ENCODE data around the gene PTGER4. TPM values are rescaled to one million over a fixed set of nuclear protein-coding genes. Genes with fewer than 3 reads are reported as not detected.
A peak's percentile ranks its signal among the peaks of the same experiment; 100 is the strongest.
"Not testable (repeated sequence)": the region's sequence is repeated elsewhere in the genome, so short reads cannot be mapped to it uniquely, and the experiment has no call there.

Gene PTGER4
- 100 to 1,000 TPM; 144 to 154 TPM for total RNA-seq

DNA sequence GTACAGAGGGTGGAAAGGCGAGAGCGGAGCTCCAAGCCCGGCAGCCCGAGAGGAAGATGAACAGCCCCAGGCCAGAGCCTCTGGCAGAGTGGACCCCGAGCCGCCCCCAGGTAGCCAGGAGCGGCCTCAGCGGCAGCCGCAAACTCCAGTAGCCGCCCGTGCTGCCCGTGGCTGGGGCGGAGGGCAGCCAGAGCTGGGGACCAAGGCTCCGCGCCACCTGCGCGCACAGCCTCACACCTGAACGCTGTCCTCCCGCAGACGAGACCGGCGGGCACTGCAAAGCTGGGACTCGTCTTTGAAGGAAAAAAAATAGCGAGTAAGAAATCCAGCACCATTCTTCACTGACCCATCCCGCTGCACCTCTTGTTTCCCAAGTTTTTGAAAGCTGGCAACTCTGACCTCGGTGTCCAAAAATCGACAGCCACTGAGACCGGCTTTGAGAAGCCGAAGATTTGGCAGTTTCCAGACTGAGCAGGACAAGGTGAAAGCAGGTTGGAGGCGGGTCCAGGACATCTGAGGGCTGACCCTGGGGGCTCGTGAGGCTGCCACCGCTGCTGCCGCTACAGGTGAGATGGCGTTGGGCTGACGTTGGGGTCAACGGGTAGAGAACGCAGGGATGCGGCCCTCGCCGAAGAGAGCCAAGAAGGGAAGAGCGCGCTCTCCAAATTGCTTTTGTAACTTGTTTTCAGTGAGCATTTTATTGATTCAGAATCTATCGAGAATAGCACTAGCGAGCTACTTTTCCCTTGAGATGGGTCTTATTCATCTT, at the start of gene PTGER4:
TSS of gene PTGER4 (plus strand) at position 3 of the 769 bp plus-strand sequence. CDS start 1,079 bp downstream, outside the sequence.
- Mint-ChIP-seq H3K4me1 (ENCODE audit: low read depth in 2 of 2) (peaks cover 47 to 75% of the 10 kb centered on the region in 2 donors), H3K9me3 (no peaks in the 10 kb centered on the region)

DNA sequence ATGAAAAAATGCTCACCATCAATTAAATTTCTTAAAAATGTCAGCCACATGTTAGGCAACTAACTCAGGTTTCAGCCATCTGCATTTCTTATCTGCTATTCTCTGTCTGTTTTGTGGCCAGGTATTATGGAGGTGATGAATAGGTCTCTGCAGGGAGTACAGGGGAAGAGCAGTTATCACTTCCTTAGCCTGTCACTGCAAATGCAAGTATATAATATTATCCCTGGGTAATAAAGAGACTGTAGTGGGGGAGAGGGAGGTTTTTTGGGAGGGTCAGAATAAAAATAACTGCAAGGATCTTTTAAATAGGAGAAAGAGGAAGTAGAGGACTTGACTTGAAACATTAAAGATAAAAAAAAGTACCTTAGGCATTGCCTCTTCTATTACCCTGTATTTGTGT, 49.6 kb upstream of the PTGER4 start:
- Mint-ChIP-seq H3K27ac (peak overlapping the region in 1 of 2 donors; percentile 14), H3K27me3 (peaks cover 0 to 6% of the 10 kb centered on the region in 2 donors), H3K4me1 (ENCODE audit: low read depth in 2 of 2) (peaks cover 3 to 5% of the 10 kb centered on the region in 2 donors), H3K36me3 (no peaks in the 10 kb centered on the region), H3K4me3 (no peak overlapping the region), H3K9me3 (peaks cover 2% of the 10 kb centered on the region)
- ATAC-seq = no peak
- no peak for DNase-seq (ENCODE audit: low spot score)

More for the DNA sequence above, at the start of gene PTGER4:
- Mint-ChIP-seq H3K27ac (peak within 1 kb of the TSS; percentile 94 to 100), H3K36me3 (peaks cover 50% of the 10 kb centered on the region), H3K27me3 (no peaks in the 10 kb centered on the region), H3K4me3 (peak within 1 kb of the TSS; percentile 100)
- DNase-seq (ENCODE audit: low spot score) (no peak), ATAC-seq (no peak)

DNA sequence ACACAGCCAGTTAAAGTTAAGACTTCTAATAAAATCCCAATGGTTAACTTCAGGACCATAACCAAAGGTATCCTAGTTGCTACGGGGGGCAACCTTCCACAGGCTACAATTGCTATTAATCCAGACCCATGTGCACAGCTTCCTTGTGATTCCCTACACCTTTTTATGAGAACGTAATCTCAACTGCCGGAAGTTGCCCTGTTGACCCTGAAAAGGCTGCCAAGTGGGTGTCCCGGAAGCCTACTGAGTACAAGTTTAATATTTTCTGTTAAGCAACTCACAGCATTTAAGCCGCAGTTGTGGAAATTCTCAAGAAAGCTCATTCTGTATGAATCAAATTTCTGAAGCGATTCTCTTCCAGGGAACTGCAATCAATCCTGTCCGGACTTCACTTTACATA, 48.5 kb upstream of the PTGER4 start:
- Mint-ChIP-seq H3K4me1 (ENCODE audit: low read depth in 2 of 2) (peaks cover 3 to 5% of the 10 kb centered on the region in 2 donors), H3K27me3 (peaks cover 0 to 6% of the 10 kb centered on the region in 2 donors), H3K9me3 (peaks cover 4% of the 10 kb centered on the region), H3K36me3 (peaks cover 10% of the 10 kb centered on the region), H3K4me3 (no peak overlapping the region), H3K27ac (no peak overlapping the region)
- ATAC-seq = no peak
- no peak for DNase-seq (ENCODE audit: low spot score)

DNA sequence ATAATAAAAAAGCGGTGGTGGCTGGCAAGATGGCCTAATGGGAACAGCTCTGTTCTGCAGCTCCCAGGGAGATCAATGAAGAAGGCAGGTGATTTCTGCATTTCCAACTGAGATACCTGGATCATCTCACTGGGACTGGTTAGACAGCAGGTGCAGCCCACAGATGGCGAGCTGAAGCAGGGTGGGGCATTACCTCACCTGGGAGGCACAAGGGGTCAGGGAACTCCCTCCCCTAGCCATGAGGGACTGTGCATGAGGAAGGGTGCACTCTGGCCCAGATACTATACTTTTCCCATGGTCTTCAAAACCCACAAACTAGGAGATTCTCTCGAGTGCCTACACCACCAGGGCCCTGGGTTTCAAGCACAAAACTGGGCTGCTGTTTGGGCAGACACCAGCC, 45.6 kb upstream of the PTGER4 start:
- Mint-ChIP-seq H3K9me3 (peaks cover 18% of the 10 kb centered on the region), H3K4me3 (no peak overlapping the region), H3K27me3 (peaks cover 0 to 4% of the 10 kb centered on the region in 2 donors), H3K36me3 (peaks cover 27% of the 10 kb centered on the region), H3K27ac (no peak overlapping the region), H3K4me1 (ENCODE audit: low read depth in 2 of 2) (peaks cover 0 to 5% of the 10 kb centered on the region in 2 donors)
- DNase-seq (ENCODE audit: low spot score) = no peak
- no peak for ATAC-seq

DNA sequence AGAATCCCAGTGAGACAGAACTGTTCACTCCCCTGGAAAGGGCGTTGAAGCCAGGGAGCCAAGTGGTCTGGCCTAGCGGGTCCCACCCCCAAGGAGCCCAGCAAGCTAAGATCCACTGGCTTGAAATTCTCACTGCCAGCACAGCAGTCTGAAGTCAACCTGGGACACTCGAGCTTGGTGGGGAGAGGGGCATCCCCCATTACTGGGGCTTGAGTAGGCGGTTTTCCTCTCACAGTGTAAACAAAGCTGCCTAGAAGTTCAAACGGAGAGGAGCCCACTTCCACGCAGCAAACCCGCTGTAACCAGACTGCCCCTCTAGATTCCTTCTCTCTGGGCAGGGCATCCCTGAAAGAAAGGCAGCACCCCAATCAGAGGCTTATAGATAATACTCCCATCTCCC, 45.1 kb upstream of the PTGER4 start:
- DNase-seq (ENCODE audit: low spot score) = no peak
- Mint-ChIP-seq H3K9me3 (peaks cover 18% of the 10 kb centered on the region), H3K27ac (no peak overlapping the region)

DNA sequence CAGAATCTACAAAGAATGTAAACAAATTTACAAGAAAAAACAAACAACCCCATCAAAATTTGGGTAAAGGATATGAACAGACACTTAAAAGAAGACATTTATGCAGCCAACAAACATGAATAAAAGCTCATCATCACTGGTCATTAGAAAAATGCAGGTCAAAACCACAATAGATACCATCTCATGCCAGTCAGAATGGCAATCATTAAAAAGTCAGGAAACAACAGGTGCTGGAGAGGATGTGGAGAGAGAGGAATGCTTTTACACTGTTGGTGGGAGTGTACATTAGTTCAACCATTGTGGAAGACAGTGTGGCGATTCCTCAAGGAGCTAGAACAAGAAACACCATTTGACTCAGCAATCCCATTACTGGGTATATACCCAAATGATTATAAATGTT, 40.2 kb upstream of the PTGER4 start:
- H3K4me1 Mint-ChIP-seq (ENCODE audit: low read depth in 2 of 2) = peaks cover 5 to 12% of the 10 kb centered on the region in 2 donors
- not testable (repeated sequence) for ATAC-seq; H3K27me3 Mint-ChIP-seq; H3K27ac Mint-ChIP-seq; DNase-seq (ENCODE audit: low spot score); H3K4me3 Mint-ChIP-seq
- H3K9me3 Mint-ChIP-seq = peaks cover 21% of the 10 kb centered on the region
- peaks cover 34% of the 10 kb centered on the region for H3K36me3 Mint-ChIP-seq

More for the DNA sequence above, 45.1 kb upstream of the PTGER4 start:
- H3K4me3 Mint-ChIP-seq = no peak overlapping the region
- peaks cover 27% of the 10 kb centered on the region for H3K36me3 Mint-ChIP-seq
- ATAC-seq = no peak
- peaks cover 0 to 5% of the 10 kb centered on the region in 2 donors for H3K4me1 Mint-ChIP-seq (ENCODE audit: low read depth in 2 of 2)
- H3K27me3 Mint-ChIP-seq = peaks cover 0 to 4% of the 10 kb centered on the region in 2 donors

DNA sequence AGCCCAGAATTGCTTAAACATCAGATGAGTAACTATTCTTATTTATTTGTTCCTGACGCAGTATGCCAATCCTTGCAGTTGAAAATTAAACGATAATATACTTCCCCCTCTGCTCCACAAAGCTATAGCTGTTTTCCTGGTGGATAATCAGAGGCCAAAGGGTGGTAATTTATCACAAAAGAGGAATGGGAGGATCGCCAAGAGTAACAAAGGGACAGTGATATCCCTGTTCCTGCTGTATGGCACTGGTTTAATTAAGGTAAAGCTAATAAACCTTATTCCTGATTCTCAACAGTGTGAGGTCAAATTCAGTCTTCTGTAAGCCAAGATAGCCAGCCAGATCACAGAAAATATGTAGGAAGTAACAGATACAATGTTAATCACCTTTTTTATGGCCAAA, 33.4 kb upstream of the PTGER4 start:
- Mint-ChIP-seq H3K36me3 (peaks cover 6% of the 10 kb centered on the region), H3K27ac (no peak overlapping the region), H3K4me1 (ENCODE audit: low read depth in 2 of 2) (peaks cover 18 to 28% of the 10 kb centered on the region in 2 donors), H3K4me3 (no peak overlapping the region), H3K27me3 (no peaks in the 10 kb centered on the region), H3K9me3 (peaks cover 13% of the 10 kb centered on the region)
- ATAC-seq = no peak
- DNase-seq (ENCODE audit: low spot score) = no peak

DNA sequence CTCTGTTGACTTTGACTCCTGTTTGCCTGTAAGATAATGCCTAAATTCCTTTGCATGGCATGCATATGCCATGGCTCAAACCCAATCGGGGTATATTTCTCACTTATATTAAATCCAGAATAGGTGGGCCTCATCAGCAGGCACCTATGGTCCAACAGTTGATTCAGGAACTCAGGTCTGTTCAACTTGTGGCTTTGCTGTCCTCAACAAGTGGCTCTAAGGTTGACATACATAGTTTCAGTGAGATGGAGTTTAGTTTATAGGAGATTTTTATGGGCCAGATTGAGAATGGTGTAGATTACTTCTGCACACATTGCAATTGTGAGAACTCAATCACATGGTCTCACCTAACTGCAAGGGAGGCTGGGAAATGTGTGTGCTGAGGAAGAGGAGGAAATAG, 31.6 kb upstream of the PTGER4 start:
- H3K27me3 Mint-ChIP-seq = no peaks in the 10 kb centered on the region
- DNase-seq (ENCODE audit: low spot score) (no peak), ATAC-seq (no peak)
- H3K36me3 Mint-ChIP-seq = peaks cover 6% of the 10 kb centered on the region
- no peak overlapping the region for H3K4me3 Mint-ChIP-seq
- peaks cover 29 to 39% of the 10 kb centered on the region in 2 donors for H3K4me1 Mint-ChIP-seq (ENCODE audit: low read depth in 2 of 2)
- H3K9me3 Mint-ChIP-seq = peaks cover 13% of the 10 kb centered on the region
- peak overlapping the region in 1 of 2 donors; percentile 23 for H3K27ac Mint-ChIP-seq

DNA sequence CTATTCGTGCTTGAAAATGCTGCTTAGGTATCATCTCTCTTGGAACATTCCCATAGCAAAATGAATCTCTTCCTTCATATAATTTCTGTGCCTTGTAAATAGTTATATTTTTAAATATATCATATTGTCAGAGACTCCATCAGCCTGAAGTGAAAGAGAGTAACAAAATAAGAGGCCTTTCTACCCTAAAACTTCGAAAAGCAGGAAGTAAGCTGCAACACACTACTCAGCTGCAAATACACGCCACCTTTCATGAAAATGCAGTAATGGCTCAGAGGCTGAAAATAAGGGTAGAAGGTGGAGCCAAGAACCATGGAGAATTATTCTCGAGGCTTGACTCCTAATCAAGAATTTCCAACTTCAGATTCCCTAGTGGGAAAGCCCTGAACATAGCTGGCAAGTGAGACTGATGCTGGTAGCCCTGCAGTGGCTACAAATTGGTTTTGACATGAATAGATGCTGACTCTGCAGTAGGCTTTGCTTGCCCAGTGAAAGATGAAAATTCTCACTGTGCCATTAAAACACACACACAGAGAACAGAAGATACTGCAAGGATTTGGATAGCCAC, 30.2 kb upstream of the PTGER4 start:
- no peak for ATAC-seq
- Mint-ChIP-seq H3K4me1 (ENCODE audit: low read depth in 2 of 2) (peaks cover 41 to 53% of the 10 kb centered on the region in 2 donors), H3K9me3 (peaks cover 7% of the 10 kb centered on the region), H3K27me3 (no peaks in the 10 kb centered on the region), H3K4me3 (no peak overlapping the region), H3K27ac (peak overlapping the region; percentile 17 to 59), H3K36me3 (no peaks in the 10 kb centered on the region)
- no peak for DNase-seq (ENCODE audit: low spot score)

DNA sequence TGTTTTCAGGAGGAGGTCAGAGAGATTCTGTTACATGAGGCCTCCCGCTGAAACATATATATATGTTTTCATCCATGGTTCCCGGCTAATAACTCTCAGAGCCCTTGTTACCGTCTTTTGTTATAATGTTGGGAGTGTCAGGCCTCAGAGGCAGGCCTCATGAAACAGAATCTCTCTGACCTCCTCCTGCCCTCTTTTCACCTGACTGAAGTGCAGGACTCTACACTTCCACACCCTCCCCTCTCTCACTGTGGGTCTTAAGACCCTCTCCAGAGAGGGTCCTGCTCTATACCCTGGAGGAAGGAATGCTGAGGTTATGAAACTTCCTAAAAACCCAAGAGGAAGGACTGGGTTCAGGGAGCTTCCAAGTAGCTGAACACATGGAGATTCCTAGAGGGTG, 28.5 kb upstream of the PTGER4 start:
- H3K27ac Mint-ChIP-seq = no peak overlapping the region
- peaks cover 48 to 67% of the 10 kb centered on the region in 2 donors for H3K4me1 Mint-ChIP-seq (ENCODE audit: low read depth in 2 of 2)

DNA sequence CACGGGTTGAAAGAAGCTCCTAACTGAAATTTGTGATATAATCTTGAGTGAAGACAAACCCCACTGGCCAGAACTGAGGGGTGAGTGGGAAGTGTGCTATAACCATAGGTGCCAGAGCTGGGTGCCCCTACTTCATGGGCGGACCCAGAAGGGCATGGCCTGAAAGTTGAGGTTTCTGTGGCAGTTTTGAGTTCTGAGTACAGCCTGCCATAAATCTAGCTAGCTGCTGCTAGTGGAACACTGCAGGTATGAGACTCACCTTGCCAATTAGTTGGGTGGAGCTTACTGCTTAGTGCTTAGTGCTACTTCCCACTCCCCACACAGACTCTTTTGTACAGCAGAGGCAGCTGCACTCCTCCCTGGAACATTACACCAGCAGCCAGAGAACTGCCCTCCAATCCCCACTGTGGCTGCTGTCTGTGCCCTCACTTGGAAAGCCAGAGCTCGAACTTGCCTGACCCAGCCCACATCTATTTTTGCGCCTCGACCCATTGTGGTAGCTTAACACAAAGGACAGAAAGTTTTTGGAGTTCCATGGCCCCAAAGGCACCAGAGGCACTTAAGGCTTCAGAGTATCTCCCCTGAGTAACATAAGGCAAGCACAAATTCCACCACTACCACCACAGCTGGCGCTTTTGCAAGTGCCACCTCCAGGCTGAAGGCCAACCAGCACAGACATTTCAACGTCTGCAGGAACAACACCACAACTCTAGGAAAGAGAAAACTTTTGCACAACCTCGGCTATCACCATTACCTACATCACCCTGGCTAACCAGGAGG, 27.1 kb upstream of the PTGER4 start:
- Mint-ChIP-seq H3K27me3 (peaks cover 0 to 2% of the 10 kb centered on the region in 2 donors), H3K27ac (peak overlapping the region; percentile 51 to 72), H3K9me3 (peaks cover 4% of the 10 kb centered on the region), H3K36me3 (no peaks in the 10 kb centered on the region), H3K4me3 (peak overlapping the region; percentile 71), H3K4me1 (ENCODE audit: low read depth in 2 of 2) (peaks cover 48 to 68% of the 10 kb centered on the region in 2 donors)
- DNase-seq (ENCODE audit: low spot score) (no peak), ATAC-seq (peak; percentile 53 to 54)

More for the DNA sequence above, 28.5 kb upstream of the PTGER4 start:
- DNase-seq (ENCODE audit: low spot score) (no peak), ATAC-seq (no peak)
- H3K36me3 Mint-ChIP-seq = no peaks in the 10 kb centered on the region
- no peaks in the 10 kb centered on the region for H3K27me3 Mint-ChIP-seq
- peaks cover 4% of the 10 kb centered on the region for H3K9me3 Mint-ChIP-seq
- H3K4me3 Mint-ChIP-seq = no peak overlapping the region

DNA sequence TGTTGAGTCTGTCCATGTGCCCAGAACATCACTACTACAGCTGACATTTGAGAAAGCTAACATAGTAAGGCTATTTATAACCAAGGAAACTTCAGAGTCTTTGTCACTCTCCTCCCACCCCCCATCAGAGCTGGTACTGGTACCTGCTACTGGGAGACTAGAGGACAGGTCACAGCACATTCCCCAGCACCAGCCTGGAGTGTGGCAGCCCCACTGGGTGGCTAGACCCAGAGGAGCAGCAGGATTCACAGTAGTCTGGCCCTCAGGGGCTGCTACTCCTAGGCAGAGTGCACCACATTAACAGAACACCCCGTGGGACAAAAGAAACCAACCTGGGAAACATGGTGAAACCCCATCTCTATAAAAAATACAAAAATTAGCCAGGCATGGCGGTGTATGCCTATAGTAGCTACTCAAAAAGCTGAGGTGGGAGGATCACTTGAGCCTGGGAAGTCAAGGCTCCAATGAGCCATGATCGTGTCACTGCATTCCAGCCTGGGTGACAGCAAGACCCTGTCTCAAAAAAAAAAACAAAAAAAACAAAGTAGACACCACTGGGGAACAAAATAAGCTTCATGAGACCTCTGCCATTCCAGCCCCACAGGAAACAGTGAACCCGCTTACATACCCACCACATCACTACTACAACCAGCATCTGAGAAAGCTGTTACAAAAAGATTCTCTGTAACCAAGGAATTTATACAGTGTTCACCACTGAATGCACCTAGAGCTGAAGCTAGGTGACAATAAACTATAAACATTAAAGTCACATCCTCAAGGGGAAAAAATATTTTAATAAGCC, 26.3 kb upstream of the PTGER4 start:
- Mint-ChIP-seq H3K27me3 (peaks cover 0 to 2% of the 10 kb centered on the region in 2 donors), H3K9me3 (no peaks in the 10 kb centered on the region), H3K4me3 (peak overlapping the region; percentile 71), H3K4me1 (ENCODE audit: low read depth in 2 of 2) (peaks cover 44 to 63% of the 10 kb centered on the region in 2 donors), H3K27ac (peak overlapping the region; percentile 51 to 72), H3K36me3 (no peaks in the 10 kb centered on the region)
- ATAC-seq (peak; percentile 15 to 48), DNase-seq (ENCODE audit: low spot score) (no peak)

DNA sequence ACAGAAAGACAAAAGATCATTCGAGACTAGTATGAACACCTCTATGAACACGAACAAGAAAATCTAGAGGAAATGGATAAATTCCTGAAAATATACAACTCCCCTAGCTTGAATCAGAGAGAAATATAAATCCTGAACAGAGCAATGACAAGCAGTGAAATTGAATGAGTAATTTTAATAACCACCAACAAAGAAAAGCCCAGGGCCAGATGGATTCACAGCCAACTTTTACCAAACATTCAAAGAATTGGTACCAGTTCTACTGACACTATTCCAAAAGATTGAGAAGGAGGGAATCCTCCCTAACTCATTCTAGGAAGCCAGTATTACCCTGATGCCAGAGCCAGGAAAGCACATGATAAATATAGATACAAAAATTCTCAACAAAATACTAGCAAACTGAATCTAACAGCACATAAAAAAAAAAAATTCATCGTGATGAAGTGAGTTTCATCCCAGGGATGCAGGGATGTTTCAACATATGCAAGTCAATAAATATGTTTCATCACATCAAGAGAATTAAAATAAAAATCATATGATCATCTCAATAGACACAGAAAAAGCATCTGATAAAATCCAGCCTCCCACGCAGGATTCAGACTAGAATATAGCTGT, 25.2 kb upstream of the PTGER4 start:
- DNase-seq (ENCODE audit: low spot score) = no peak
- Mint-ChIP-seq H3K9me3 (peaks cover 4% of the 10 kb centered on the region), H3K4me1 (ENCODE audit: low read depth in 2 of 2) (peaks cover 42 to 56% of the 10 kb centered on the region in 2 donors), H3K36me3 (no peaks in the 10 kb centered on the region), H3K27ac (peak overlapping the region; percentile 51 to 72), H3K27me3 (peaks cover 0 to 2% of the 10 kb centered on the region in 2 donors), H3K4me3 (peak overlapping the region; percentile 71)
- no peak for ATAC-seq

Measured in natural killer cell treated with Interleukin-12 subunit alpha and Interleukin-12 subunit beta and Interleukin-15 and Interleukin-18, amount 100 ng/mL, for 72 hours (primary cell).